T follicular helper cell (primary cell): ENCODE measurements around the gene ABHD2.
"Not testable (repeated sequence)": the region's sequence is repeated elsewhere in the genome, so short reads cannot be mapped to it uniquely, and the experiment has no call there.

Experiments
- DNase-seq: peaks from one replicate; pipeline ENCODE4 v3.0.0-alpha.2; 2020; ENCODE audit warnings: low read depth

The ABHD2 gene

DNA sequence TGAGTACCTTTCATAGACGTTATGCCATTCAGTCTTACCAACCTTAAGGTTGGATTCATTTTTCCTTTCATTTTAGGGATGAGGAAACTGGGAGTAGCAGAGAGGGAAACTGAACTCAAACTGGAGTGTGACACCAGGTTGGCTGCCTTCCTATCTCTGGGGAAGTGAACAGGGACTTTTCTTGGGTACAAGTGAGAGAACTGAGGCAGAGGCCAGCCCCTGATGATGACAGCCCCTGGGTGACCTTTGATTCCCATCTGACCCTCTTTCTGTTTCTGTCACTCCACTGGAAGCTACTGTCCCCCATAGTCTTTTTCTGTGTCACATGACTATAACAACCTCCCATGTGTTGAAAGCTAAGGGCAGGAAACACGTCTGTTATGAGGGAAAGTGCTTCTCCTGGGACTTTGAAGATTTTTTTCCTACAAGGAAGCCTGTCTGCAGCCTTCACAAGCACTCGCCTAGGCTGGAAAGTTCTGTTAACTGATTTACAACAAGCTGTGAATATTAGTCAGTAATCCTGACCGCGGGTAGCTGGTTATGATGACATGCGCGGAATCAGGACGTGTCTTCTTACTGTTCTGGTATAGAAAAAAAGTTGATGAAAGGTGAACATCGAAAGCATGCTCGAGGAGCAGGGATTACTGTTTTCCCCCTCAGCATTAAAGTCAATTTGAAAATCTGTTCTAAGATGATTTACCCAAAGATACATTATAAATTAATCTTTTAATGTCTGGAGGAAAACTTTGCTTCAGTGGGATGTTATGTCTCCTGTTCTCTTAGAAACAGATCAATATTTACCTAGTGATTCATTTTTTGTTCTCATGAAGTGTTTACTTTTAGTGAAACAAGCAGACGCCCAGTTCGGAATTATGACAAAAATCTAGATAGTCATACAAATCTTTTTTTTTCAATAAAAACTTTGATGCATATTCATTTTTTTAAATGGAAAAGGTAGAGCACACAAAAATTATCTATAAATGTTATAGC is 31.5 kb downstream of the ABHD2 start:
- no peak for DNase-seq

DNA sequence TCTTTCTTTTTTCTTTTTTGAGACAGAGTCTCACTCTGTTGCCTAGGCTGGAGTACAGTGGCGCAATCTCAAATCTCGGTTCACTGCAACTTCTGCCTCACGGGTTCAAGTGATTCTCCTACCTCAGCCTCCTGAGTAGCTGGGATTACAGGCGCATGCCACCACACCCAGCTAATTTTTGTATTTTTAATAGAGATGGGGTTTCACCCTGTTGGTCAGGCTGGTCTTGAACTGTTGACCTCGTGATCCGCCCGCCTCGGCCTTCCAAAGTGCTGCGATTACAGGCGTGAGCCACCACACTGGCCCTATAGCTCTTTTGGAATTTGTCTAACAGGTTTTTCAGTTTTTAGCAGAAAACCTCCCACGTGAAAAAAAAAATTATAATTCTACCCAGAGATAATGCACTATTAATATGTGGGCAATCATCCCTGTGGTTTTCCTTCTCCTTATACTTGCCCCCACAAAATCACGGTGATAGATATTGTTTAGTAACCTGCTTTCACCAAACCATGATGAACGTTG is 32.3 kb downstream of the ABHD2 start:
- not testable (repeated sequence) for DNase-seq

DNA sequence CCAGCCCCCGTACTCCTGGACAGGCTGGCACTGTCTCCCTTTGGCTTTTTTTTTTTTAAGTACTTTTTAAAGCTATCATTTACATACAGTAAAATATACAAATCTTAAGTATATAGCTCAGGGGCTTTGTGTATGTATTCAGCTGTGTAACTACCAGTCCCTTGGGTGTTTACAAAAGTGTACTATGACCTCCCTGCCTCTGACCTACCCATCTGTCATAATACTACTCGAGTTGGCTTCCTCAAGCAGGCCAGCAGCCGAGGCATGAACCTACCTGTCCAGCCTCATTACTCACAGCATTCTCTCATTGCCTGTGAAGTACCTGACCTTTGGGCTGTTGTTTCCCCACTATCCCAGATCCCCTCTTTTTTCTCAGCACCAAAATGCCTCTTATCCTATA is 33.2 kb downstream of the ABHD2 start:
- DNase-seq, result no peak

DNA sequence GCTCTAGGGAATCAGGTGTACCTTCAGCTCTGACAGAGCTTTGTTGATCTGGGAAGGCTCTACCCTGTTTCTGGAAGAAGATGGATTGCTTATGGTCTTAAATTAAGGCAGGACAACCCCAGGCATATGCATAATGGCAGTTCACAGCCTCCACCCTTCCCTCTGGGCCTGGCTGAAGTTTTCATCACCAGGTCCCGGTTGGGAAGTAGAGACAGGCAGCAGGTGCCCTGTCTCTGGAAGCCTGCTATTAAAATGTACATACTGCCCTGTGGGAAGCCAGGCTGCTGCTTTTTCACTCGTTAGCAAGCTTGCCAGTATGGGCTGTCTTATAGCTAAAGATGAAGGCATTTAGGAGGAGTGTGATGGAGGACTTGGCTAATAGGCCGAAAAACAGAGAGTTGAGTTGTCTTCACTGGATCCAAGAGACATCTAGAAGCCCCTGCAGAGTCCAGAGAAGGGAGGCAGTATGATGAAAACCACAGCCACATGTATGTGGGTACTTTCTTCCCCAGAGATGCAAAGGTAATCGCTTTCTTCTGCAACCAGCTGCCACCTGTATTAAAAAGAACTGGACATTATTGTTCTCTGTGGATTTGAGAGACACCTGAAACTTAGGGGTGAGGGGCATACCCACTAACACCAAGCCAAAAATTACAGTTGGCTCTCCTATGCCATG is 34.4 kb downstream of the ABHD2 start:
- no peak for DNase-seq

DNA sequence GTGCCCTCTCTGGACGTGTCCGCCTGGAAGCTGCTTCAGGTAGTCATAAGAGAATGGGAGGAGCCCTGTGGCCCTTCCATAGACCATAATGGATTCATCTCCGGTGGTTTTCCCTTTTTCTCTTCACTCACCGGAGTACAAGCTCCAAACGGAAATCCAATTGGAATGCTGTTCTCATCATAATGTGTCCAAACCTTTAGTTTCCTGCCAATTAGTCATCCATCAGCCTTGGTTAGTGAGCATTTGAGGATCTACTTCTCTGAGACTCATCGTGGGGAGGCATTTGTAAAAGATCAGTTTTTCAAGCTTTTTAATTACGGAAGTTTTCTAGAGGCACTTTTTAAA is 34.9 kb downstream of the ABHD2 start:
- no peak for DNase-seq

DNA sequence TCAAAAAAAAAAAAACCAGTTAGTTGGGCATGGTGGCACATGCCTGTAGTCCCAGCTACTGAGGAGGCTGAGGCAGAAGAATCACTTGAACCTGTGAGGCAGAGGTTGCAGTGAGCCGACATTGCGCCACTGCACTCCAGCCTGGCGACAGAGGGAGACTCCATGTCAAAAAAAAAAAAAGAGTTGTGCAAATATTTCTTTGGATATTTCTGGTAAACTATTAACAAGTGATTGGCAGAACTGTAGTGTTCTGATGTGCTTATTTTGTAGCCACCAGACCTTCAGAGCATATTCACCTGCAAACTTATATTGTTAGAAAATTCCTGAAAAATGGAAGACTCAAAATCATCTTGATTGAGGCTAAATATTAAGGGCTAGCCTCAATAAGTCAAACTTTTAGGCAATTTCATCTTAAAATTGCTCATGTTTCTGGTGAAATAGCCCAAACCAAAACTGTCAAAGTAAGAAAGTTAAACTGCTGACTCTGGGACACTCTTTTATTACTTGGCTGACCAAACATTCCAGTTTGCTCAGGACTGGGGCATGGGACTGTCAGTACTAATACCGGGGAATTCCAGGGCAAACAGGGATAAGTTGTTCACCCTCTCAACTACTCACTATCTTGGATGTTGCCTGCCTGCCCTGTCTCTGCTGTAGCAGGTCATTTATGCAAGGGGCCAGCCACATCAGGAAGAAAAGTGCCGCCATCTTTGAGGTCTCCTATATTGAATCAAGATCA is 37.0 kb downstream of the ABHD2 start:
- no peak for DNase-seq

DNA sequence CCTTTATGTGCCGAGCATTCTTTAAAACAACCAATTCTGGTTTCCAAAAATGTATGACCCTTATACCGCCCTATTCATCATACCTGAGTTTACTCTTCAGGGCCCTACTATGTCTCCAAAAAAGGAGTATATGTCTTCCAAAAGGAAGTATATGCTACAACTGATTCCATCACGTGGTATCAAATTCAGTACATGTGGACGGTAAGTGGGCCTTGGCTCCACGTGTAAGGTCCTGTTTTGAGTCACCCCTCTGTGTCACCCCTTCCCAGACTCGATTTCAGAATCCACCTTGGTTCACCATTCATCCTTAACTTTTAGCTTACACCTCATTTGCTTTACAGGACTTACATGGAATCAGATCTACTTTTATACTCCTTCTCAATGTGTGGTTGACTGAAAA is 37.8 kb downstream of the ABHD2 start:
- DNase-seq, result no peak

DNA sequence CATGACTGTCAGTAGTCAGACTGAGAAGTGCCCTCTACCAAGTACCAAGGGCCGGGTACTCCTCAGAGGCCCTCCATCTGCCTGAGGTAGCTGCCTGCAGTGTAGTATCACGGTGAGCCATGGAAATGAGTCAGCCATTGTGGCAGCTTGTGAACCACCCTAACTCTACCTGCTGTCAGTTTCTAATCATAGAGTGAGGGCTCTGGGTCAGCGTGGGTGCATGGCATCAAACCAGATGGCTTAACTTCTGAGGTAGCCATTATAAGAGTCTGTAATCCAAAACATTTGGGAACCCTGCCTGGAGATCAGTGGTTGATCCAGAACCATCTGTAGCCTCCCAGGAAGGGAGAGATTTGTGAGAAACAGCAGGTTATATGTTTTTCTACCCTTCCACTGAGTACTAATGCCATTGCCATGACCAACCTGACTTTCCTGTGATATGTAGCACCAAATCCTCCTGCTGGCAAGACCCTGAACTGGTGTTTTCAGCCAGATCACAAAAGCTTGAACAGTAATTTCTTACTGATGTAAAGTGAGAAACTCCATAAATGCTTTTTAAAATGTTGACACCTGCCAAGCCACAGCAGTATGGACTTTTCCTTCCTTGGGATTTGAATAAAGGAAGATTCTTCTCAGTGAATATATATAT is 38.9 kb downstream of the ABHD2 start:
- no peak for DNase-seq

DNA sequence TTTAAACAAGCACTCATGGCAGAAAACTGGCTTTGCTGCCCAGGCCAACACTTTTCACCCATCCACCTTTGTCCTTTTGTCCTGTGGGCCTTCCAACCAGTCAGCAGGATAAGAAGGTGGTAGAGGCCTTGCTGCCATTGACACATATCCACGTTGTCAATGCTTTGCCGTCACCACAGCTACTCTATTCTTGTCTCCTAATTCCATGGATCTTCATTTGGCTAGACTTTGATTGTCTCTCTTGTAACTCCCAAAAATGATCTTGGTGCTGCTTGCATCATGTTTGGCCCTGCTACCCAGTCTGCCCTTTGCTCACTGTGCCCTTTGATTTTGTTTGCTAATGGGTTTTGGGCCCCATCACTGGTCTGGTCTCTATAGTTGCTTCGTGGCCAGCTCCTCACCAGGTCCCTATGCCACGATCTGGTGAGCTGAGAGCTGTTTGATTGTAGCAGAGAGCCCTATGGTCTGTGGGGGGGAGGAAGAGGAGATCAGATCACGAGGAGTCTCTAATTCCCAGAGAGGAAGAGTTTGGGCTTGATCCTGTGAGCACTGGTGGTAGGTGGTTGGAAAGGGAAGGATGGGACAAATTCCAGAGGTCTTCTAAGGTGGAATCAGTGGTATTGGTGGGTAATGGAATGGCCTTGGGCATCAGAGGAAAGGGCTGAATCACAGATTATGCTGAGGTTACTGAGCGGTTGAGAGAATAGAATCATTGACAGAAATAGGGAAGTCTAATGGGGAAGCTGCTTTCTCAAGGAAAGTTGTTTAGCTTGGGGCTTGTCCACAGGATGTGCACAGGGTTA is 40.3 kb downstream of the ABHD2 start:
- no peak for DNase-seq

DNA sequence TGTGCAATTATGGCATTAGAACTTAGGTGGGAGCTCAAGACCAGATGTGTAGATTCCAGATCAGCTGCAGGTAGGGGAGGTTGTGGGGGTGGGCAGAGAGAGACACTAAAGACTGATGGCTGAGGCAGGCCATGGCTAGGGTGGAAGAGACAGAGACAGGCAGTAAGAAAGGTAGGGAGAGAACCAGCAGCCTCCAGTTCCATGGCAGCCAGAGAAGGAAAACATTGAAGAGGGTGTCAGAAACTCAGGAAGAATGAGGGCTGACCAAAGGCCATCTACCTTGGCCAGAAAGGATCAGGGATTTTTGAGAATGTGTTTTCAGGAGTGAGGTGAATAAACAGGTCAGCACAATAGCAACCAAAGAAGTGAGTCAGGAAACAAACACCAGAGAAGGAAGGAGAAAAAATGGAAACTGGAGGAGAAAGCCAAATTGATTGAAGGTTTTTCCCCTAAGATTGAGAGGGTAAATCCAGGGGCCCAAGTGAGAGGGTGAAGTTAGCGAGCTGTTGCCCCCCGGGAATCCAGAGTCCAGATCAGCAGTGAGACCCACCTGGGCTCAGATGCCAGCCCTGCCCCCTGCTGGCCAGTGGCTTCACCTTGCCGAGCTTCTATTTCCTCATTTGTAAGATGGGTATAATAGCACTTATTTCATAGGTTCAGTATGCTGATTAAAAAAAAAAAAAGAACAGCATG is 41.0 kb downstream of the ABHD2 start:
- peak; percentile 50 for DNase-seq

DNA sequence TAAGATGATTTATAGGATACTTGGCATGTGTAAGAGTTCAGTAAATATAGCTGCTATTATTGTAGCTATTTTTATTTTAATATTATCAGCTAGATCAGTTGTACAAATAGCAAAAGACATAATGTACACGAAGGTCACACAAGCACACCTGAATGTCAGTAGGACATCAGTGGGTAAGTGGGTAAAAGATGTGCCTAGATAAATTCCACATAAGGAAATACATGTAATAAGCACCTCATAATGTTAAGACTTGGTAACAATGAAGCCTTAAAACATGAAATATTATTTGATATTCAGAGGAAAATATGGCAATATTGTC is 41.5 kb downstream of the ABHD2 start:
- no peak for DNase-seq

DNA sequence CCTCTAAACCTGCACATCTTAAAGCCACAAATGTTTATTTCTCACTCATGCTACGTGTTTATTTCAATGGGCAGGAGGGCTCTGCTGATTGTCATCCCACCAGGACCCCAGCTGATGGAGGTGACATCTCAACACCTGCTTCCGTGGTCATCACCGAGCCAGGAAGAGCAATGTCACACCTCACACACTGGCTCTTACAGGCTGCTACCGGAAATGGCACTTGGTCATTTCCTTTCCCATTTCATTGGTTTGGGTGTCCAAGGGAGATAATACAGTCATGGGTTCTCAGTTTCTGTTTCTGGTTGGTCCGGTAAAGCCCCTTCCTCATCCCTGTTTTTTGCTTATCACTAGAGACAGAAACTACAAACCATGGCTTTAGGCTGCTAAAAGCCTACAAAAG is 41.9 kb downstream of the ABHD2 start:
- DNase-seq, result no peak

DNA sequence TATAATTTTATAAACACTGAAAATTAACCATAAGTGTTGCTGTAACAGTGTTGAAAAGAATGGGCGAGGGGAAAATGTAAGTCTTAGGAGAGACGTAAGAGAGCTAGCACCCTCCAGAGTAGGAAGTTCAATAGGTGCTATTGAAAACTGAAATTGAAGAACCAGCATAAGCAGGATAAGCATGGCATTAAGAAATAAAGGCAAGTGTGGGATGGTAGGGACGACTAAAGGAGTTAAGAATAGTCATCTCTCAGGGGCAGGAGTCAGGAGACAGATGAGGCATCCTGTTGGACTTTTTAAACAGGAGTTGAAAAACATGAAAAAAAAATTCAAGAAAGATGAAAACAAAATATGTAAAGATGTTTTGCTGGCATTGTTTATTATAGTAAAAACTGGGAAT is 43.5 kb downstream of the ABHD2 start:
- no peak for DNase-seq

DNA sequence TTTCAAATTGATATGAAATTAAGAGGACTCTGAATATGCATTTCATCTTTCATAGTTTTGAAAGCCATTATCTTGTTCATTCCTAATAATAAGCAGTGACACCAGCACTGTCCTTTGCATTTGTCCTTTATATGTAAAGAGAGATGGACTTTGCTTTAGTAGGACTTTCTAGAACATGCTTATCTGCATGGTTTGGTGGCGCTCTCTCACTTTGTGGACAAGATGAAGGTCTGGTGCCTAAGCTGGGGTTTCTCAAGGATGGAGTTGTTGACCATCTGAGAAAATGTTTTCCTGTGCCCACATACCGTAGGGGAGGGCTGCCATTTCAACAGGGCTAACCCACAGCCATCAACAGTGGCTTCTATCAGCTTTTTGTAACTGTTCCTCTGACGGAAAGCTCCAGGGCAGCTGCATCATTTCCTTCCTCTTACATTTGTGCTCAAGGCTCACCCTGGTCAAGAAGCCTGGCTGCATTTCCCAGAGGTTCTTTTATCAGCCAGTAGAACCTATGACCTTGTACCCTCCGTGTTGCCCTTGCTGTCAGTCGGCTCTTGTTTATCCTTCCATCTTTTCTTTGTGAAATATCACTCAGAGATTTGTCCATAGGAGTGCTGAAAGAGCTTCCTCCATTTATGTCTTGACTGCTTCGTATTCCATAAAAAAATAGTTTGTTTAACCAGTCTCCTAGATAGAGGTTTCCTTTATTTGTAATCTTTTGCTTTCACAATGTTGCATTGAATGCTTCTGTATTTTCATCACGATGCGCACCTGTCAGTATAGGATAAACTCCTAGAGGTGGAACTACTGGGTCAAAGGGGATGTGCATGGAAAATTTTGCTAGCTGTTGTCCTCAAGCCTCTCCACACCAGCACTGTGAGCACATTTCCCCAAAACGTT is 44.6 kb downstream of the ABHD2 start:
- no peak for DNase-seq

DNA sequence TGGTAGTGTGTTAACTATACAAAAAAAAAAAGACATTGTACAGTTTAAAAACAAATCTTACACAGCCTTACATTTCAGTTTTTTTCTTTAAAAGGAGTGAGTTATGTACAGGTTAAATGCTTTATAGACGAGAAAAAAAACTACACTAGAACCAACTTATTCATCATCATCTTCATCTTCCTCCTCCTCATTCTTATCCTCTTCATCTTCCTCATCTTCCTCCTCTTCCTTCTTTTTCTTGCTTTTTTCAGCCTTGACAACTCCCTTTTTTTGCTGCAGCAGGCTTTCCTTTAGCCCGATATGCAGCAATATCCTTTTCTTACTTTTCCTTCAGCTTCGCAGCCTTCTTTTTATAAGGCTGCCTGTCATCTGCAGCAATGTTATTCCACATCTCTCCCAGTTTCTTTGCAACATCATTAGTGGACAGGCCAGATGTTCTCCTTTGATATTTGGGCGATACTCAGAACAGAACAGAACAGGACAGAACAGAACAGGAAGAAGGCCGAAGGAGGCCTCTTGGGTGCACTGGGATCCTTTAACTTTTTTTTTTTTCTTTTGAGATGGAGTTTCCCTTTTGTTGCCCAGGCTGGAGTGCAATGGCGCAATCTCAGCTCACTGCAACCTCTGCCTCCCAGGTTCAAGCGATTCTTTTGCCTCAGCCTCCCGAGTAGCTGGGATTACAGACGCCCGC is 47.3 kb downstream of the ABHD2 start:
- not testable (repeated sequence) for DNase-seq

DNA sequence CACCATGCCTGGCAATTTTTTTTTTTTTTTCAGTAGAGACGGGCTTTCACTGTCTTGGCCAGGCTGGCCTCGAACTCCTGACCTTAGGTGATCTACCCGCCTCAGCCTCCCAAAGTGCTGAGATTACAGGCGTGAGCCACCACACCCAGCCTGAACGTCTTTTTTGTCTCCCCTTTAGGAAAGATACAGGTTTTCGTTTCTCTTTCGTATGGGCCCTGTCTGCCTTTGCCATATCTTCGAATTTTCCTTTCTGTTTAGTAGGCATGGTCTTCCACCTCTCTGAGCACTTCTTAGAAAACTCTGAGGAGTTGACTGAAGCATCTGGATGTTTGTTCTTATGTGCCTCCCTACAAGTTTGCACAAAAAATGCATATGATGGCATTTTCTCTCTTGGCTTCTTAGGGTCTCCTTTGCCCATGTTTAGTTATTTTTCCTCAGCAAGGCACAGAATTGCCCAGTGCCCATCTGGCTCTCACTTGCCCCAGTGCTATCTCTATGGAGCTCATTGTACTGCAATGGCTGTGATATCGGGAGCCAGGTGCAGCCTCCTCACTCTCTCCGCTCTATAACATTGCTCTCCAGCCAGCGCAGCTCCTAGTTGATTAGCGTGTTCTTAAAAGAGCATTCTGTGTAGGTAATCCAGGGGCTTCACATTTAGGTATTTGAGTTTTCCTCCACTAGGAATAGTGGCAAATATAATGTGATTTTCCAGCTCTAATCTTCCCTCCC is 48.0 kb downstream of the ABHD2 start:
- DNase-seq, result no peak

DNA sequence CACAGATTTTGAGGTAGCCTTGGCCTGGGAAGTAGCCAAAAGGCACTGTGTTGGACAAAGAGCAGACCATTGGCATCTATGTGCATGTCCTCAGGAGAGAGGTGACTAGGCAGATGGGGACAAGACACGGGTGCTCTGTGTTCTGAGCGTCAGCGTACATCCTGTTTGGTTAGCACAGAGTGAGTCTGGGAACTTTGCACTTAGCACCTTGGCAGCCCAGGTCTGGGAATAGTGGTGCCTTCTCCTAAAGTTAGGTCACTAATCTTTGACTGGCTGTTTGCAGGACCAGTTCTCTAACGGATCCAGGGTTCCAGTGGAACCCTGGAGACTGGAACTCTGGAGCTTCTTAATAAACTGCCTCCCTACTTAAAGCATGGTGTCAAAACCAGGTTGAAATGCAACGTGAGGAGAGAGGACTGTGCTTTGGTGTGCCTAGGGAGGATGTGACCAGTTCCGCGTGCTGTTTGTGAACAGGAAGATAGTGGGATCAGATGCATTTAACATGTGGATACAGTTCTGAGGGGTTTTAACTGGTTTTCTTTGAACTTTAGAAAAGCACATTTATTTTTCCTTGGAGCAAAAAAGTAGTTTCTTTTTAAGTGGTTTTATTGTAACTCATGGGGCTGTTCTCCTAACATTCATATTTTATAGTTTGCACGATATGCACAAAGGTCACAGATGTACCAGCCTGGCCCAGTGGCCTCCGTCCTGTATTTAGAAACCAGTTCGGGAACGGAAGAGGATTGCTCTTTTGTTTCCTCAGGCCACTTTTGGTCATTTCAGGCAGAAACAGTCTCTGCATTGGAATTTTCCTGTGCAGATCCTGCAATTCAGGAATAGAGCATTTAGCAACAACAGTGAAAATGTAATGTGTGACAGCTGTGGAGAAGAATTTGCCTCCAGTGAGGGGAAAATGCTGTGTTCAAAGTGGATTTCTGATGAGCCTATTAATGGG is 48.8 kb downstream of the ABHD2 start:
- no peak for DNase-seq
